T-helper 17 cell (primary cell): ENCODE results near the gene HNRNPM. TPM values are rescaled to one million over a fixed set of nuclear protein-coding genes. Genes with fewer than 3 reads are reported as not detected.
"Not testable (repeated sequence)": the region's sequence is repeated elsewhere in the genome, so short reads cannot be mapped to it uniquely, and the experiment has no call there.

Source experiments
- ATAC-seq: fragments of 150-1000 bp; cut with Tn5 transposase; 2 replicates; pipeline ENCODE4 v1.10.0; 2021; ENCODE audit warnings: mild to moderate bottlenecking, moderate library complexity
- DNase-seq, 3 donors: peaks; one replicate each; pipeline versions ENCODE4 v3.0.0 to v3.0.0-alpha.2; 2020 to 2021
- H3K9me3 ChIP-seq: one replicate; pipeline ENCODE4 v1.7.0; 2013; ENCODE audit warnings: low read length, mild to moderate bottlenecking; ENCODE audit not compliant: control insufficient read depth, poor library complexity, severe bottlenecking
- H3K27ac Mint-ChIP-seq: one replicate; pipeline ENCODE4 v1.8.0; 2022; ENCODE audit warnings: mild to moderate bottlenecking, moderate library complexity, mixed read lengths
- H3K27me3 Mint-ChIP-seq: one replicate; pipeline ENCODE4 v1.8.0; 2022; ENCODE audit warnings: mixed read lengths
- H3K36me3 Mint-ChIP-seq: one replicate; pipeline ENCODE4 v1.8.0; 2022; ENCODE audit warnings: low read depth, mixed read lengths
- H3K4me1 Mint-ChIP-seq: one replicate; pipeline ENCODE4 v1.8.0; 2022; ENCODE audit warnings: mild to moderate bottlenecking, mixed read lengths
- H3K4me3 Mint-ChIP-seq: one replicate; pipeline ENCODE4 v1.8.0; 2022; ENCODE audit warnings: mild to moderate bottlenecking, moderate library complexity, mixed read lengths
- total RNA-seq, 4 donors: library from RNA in 2 of 4; stranded (reverse) in 2 of 4; gene quantifications; one replicate each; pipeline ENCODE4 v1.2.3 and lab custom pipeline; 2022 to 2026

The HNRNPM gene
- total RNA-seq, 2 donors from 2014 or later = 248 to 259 TPM

GRCh38 chr19:8504919-8505318 is 60.1 kb downstream of the HNRNPM start:
- no peak for DNase-seq
- ATAC-seq = no peak
- H3K27me3 Mint-ChIP-seq = no peaks in the 10 kb centered on the region
- H3K36me3 Mint-ChIP-seq = no peaks in the 10 kb centered on the region
- no peaks in the 10 kb centered on the region for H3K9me3 ChIP-seq
- peak overlapping the region; percentile 84 for H3K4me3 Mint-ChIP-seq
- H3K27ac Mint-ChIP-seq = no peak overlapping the region
- H3K4me1 Mint-ChIP-seq = peaks cover 16% of the 10 kb centered on the region

GRCh38 chr19:8505680-8506401 is 61.1 kb downstream of the HNRNPM start:
- Mint-ChIP-seq H3K36me3 (no peaks in the 10 kb centered on the region), H3K4me1 (peaks cover 9% of the 10 kb centered on the region), H3K27ac (peak overlapping the region; percentile 47), H3K27me3 (no peaks in the 10 kb centered on the region), H3K4me3 (peak overlapping the region; percentile 93)
- ATAC-seq (peak; percentile 81), DNase-seq (peak; percentile 51 to 62 (median 61))
- no peaks in the 10 kb centered on the region for H3K9me3 ChIP-seq

GRCh38 chr19:8506402-8506957 is 61.7 kb downstream of the HNRNPM start:
- no peaks in the 10 kb centered on the region for H3K9me3 ChIP-seq
- H3K4me1 Mint-ChIP-seq = peaks cover 9% of the 10 kb centered on the region
- DNase-seq (no peak), ATAC-seq (no peak)
- no peaks in the 10 kb centered on the region for H3K27me3 Mint-ChIP-seq
- H3K4me3 Mint-ChIP-seq = peak overlapping the region; percentile 93
- H3K36me3 Mint-ChIP-seq = no peaks in the 10 kb centered on the region
- no peak overlapping the region for H3K27ac Mint-ChIP-seq

- Mint-ChIP-seq H3K27me3 (no peaks in the 10 kb centered on the region), H3K4me1 (peaks cover 26% of the 10 kb centered on the region), H3K27ac (no peak overlapping the region), H3K36me3 (no peaks in the 10 kb centered on the region), H3K4me3 (no peak overlapping the region)
- no peaks in the 10 kb centered on the region for H3K9me3 ChIP-seq
- ATAC-seq (no peak), DNase-seq (no peak)
Measured at GRCh38 chr19:8510589-8511115, 65.9 kb downstream of the HNRNPM start.

- H3K36me3 Mint-ChIP-seq = no peaks in the 10 kb centered on the region
- no peak for ATAC-seq
- no peaks in the 10 kb centered on the region for H3K27me3 Mint-ChIP-seq
- DNase-seq = no peak
- H3K4me1 Mint-ChIP-seq = peaks cover 26% of the 10 kb centered on the region
- no peaks in the 10 kb centered on the region for H3K9me3 ChIP-seq
- H3K27ac Mint-ChIP-seq = no peak overlapping the region
- no peak overlapping the region for H3K4me3 Mint-ChIP-seq
Measured at GRCh38 chr19:8511573-8512101, 66.9 kb downstream of the HNRNPM start.

- Mint-ChIP-seq H3K4me3 (no peak overlapping the region), H3K27me3 (no peaks in the 10 kb centered on the region), H3K27ac (no peak overlapping the region), H3K36me3 (no peaks in the 10 kb centered on the region), H3K4me1 (peaks cover 27% of the 10 kb centered on the region)
- DNase-seq = no peak
- ATAC-seq = no peak
- H3K9me3 ChIP-seq = no peaks in the 10 kb centered on the region
Measured at GRCh38 chr19:8512115-8512967, 67.6 kb downstream of the HNRNPM start.

- peaks cover 2% of the 10 kb centered on the region for H3K36me3 Mint-ChIP-seq
- DNase-seq (no peak), ATAC-seq (no peak)
- peaks cover 33% of the 10 kb centered on the region for H3K4me1 Mint-ChIP-seq
- H3K9me3 ChIP-seq = no peaks in the 10 kb centered on the region
- H3K27me3 Mint-ChIP-seq = no peaks in the 10 kb centered on the region
- peak overlapping the region; percentile 83 for H3K4me3 Mint-ChIP-seq
- H3K27ac Mint-ChIP-seq = peak overlapping the region; percentile 99
Measured at GRCh38 chr19:8513036-8513686, 68.4 kb downstream of the HNRNPM start.

- peak within 1 kb of the TSS; percentile 99 for H3K27ac Mint-ChIP-seq
- peaks cover 39% of the 10 kb centered on the region for H3K4me1 Mint-ChIP-seq
- no peaks in the 10 kb centered on the region for H3K9me3 ChIP-seq
- peak within 1 kb of the TSS; percentile 83 for H3K4me3 Mint-ChIP-seq
- H3K36me3 Mint-ChIP-seq = peaks cover 2% of the 10 kb centered on the region
- ATAC-seq = peak; percentile 83
- peak; percentile 94 to 98 (median 95) for DNase-seq
- no peaks in the 10 kb centered on the region for H3K27me3 Mint-ChIP-seq
Measured at GRCh38 chr19:8513687-8514504, 69.1 kb downstream of the HNRNPM start, which contains the start of gene ZNF414. ZNF414 (minus strand) TSS chr19:8514167; CDS start chr19:8514046, 121 bp downstream.

- Mint-ChIP-seq H3K4me1 (peaks cover 41% of the 10 kb centered on the region), H3K27ac (peak overlapping the region; percentile 99)
- ATAC-seq = not testable (repeated sequence)
Measured at GRCh38 chr19:8514505-8515009, 69.8 kb downstream of the HNRNPM start.

GRCh38 chr19:8515317-8515716 is 70.5 kb downstream of the HNRNPM start:
- peak overlapping the region; percentile 83 for H3K4me3 Mint-ChIP-seq
- ATAC-seq (peak; percentile 46), DNase-seq (peak in 2 of 3 donors; percentile 29 to 38)
- peaks cover 2% of the 10 kb centered on the region for H3K36me3 Mint-ChIP-seq
- peak overlapping the region; percentile 99 for H3K27ac Mint-ChIP-seq
- peaks cover 44% of the 10 kb centered on the region for H3K4me1 Mint-ChIP-seq
- H3K9me3 ChIP-seq = no peaks in the 10 kb centered on the region
- H3K27me3 Mint-ChIP-seq = no peaks in the 10 kb centered on the region

More at GRCh38 chr19:8514505-8515009, 69.8 kb downstream of the HNRNPM start:
- not testable (repeated sequence) for DNase-seq, H3K27me3 Mint-ChIP-seq, H3K36me3 Mint-ChIP-seq, H3K9me3 ChIP-seq
- peak overlapping the region; percentile 83 for H3K4me3 Mint-ChIP-seq

GRCh38 chr19:8517551-8518442 is 73.0 kb downstream of the HNRNPM start:
- DNase-seq (peak; percentile 30 to 46 (median 40)), ATAC-seq (peak; percentile 54)
- Mint-ChIP-seq H3K27ac (peak overlapping the region; percentile 99), H3K36me3 (peaks cover 4% of the 10 kb centered on the region), H3K27me3 (no peaks in the 10 kb centered on the region), H3K4me1 (peaks cover 43% of the 10 kb centered on the region), H3K4me3 (peak overlapping the region; percentile 88)
- H3K9me3 ChIP-seq = no peaks in the 10 kb centered on the region
